GM20431 (cell line): ENCODE results near the gene CYBB.

ENCODE experiments used
- in situ Hi-C: fragments of 300-500 bp; cut with MseI, MboI; formaldehyde crosslinking; loops from one replicate; pipeline ENCODE4 v1.15.0; 2020; ENCODE audit warnings: low sequenced_read_pairs; ENCODE audit not compliant: unreplicated experiment

The CYBB gene

GRCh38 chrX:37829721-37830120 lies 49.9 kb downstream of the CYBB start:
- in situ Hi-C loops, result loop anchor here (10.0 kb wide), 1 partner anchor 85 kb away; no protein-coding TSS in a partner anchor

GRCh38 chrX:37830371-37830770 lies 50.5 kb downstream of the CYBB start:
- in situ Hi-C loops, result no loop called here

- in situ Hi-C loops, result no loop called here
Measured at GRCh38 chrX:37834937-37835336, 55.1 kb downstream of the CYBB start.

GRCh38 chrX:37840931-37841330 lies 61.1 kb downstream of the CYBB start:
- in situ Hi-C loops, result no loop called here

GRCh38 chrX:37844622-37845021 lies 64.8 kb downstream of the CYBB start:
- in situ Hi-C loops, result no loop called here

GRCh38 chrX:37846141-37846540 lies 66.3 kb downstream of the CYBB start:
- in situ Hi-C loops, result no loop called here

- in situ Hi-C loops, result no loop called here
Measured at GRCh38 chrX:37846558-37846933, 66.7 kb downstream of the CYBB start.

- in situ Hi-C loops, result no loop called here
Measured at GRCh38 chrX:37846934-37847732, 67.3 kb downstream of the CYBB start, which contains the start of gene DYNLT3. TSS of gene DYNLT3 (minus strand) at chrX:37847571. CDS start at chrX:37847510, 61 bp downstream.

- in situ Hi-C loops, result no loop called here
Measured at GRCh38 chrX:37847733-37848197, 67.9 kb downstream of the CYBB start.

GRCh38 chrX:37854148-37854547 lies 74.3 kb downstream of the CYBB start:
- in situ Hi-C loops, result no loop called here

- in situ Hi-C loops, result no loop called here
Measured at GRCh38 chrX:37854748-37855147, 74.9 kb downstream of the CYBB start.

GRCh38 chrX:37860721-37861120 lies 80.9 kb downstream of the CYBB start:
- in situ Hi-C loops, result no loop called here

- in situ Hi-C loops, result no loop called here
Measured at GRCh38 chrX:37862851-37863250, 83.0 kb downstream of the CYBB start.
